HG03025 (cell line): ENCODE results near the gene GPX3.

ENCODE experiments used
- ATAC-seq: cut with Tn5 transposase; IDR thresholded peaks from one replicate; pipeline ENCODE4 v1.9.1; 2021; ENCODE audit warnings: mild to moderate bottlenecking, moderate library complexity; ENCODE audit not compliant: unreplicated experiment, low FRiP score

Gene GPX3

GRCh38 chr5:151020304-151021110 is at the start of gene GPX3:
GPX3 (plus strand) TSS chr5:151020591; CDS start chr5:151020655, 64 bp downstream.
- ATAC-seq = no peak

GRCh38 chr5:150978590-150978989 is 41.8 kb upstream of the GPX3 start:
- ATAC-seq = no peak

GRCh38 chr5:150987746-150988145 is 32.6 kb upstream of the GPX3 start:
- no peak for ATAC-seq

GRCh38 chr5:150989695-150990094 is 30.7 kb upstream of the GPX3 start:
- ATAC-seq = no peak

GRCh38 chr5:150992705-150993104 is 27.7 kb upstream of the GPX3 start:
- ATAC-seq = no peak

- no peak for ATAC-seq
Observed at GRCh38 chr5:150993422-150993821, 27.0 kb upstream of the GPX3 start.

GRCh38 chr5:150993826-150994412 is 26.5 kb upstream of the GPX3 start:
- no peak for ATAC-seq

GRCh38 chr5:150999704-151000442 is 20.5 kb upstream of the GPX3 start:
- ATAC-seq = no peak

- no peak for ATAC-seq
Observed at GRCh38 chr5:151001436-151001835, 19.0 kb upstream of the GPX3 start.

- ATAC-seq = no peak
Observed at GRCh38 chr5:151002250-151002649, 18.1 kb upstream of the GPX3 start.

- ATAC-seq = no peak
Observed at GRCh38 chr5:151002681-151003502, 17.5 kb upstream of the GPX3 start.

- ATAC-seq = no peak
Observed at GRCh38 chr5:151003503-151003860, 16.9 kb upstream of the GPX3 start.

GRCh38 chr5:151004499-151004898 is 15.9 kb upstream of the GPX3 start:
- no peak for ATAC-seq

- no peak for ATAC-seq
Observed at GRCh38 chr5:151005187-151005949, 15.0 kb upstream of the GPX3 start.

GRCh38 chr5:151005950-151006576 is 14.3 kb upstream of the GPX3 start:
- no peak for ATAC-seq

GRCh38 chr5:151006704-151007334 is 13.6 kb upstream of the GPX3 start:
- no peak for ATAC-seq

GRCh38 chr5:151007430-151008209 is 12.8 kb upstream of the GPX3 start:
- ATAC-seq = no peak

- no peak for ATAC-seq
Observed at GRCh38 chr5:151008210-151008491, 12.2 kb upstream of the GPX3 start.

GRCh38 chr5:151008906-151009305 is 11.5 kb upstream of the GPX3 start:
- ATAC-seq = no peak
